ENCODE data around the gene SAMD4A. TPM values are rescaled to one million over a fixed set of nuclear protein-coding genes. Genes with fewer than 3 reads are reported as not detected.

Gene SAMD4A
- total and polyA plus RNA-seq, 2 of the 4 experiments (the other 2 are of a cell fraction) = 22.9 to 38.2 TPM

GRCh38 chr14:54591866-54592265 lies 24.9 kb downstream of the SAMD4A start:
- H2BK15ac ChIP-seq (ENCODE audit: low read depth, low read length) = no peak overlapping the region
- peaks cover 31% of the 10 kb centered on the region for H3K9me1 ChIP-seq (ENCODE audit: insufficient read depth, low read length)
- H3K4me1 ChIP-seq (ENCODE audit: control insufficient read depth, insufficient read depth, low read length) = peaks cover 14% of the 10 kb centered on the region
- H4K91ac ChIP-seq (ENCODE audit: insufficient read depth, low read depth, low read length) = no peak overlapping the region
- POLR2A ChIA-PET (ENCODE audit: unreplicated experiment) = interaction anchor here (0.6 kb wide), 1 partner anchor 8 kb away, joined by 3 read pairs; no protein-coding TSS in a partner anchor
- TF ChIP-seq MAFK (IDR thresholded peaks at IDR 0.05; ENCODE audit: low read depth, low read length) (no peak), MAZ (IDR thresholded peaks at IDR 0.05; ENCODE audit: borderline replicate concordance, low read depth, low read length) (peak; percentile 23; the same call in 1 of the 2 replicates), USF2 (IDR thresholded peaks at IDR 0.05; ENCODE audit: low read depth, low read length) (no peak), CEBPB (IDR thresholded peaks at IDR 0.05; ENCODE audit: low read depth, low read length) (no peak), RCOR1 (IDR thresholded peaks at IDR 0.05; ENCODE audit: insufficient replicate concordance, low read length) (no peak)
- H4K20me1 ChIP-seq (ENCODE audit: insufficient read depth, low read length) = peaks cover 53% of the 10 kb centered on the region
- peak overlapping the region; percentile 10; the same call in 1 of the 2 replicates for H2BK20ac ChIP-seq (ENCODE audit: low read depth, low read length)
- H3K56ac ChIP-seq (ENCODE audit: extremely low read depth, insufficient read depth, low read length) = no peak overlapping the region
- intact Hi-C loops (cut with micrococcal nuclease) = loop anchor here (2.0 kb wide), 1 partner anchor 15 kb away; no protein-coding TSS in a partner anchor
- peaks cover 11 to 69% of the 10 kb centered on the region in 2 experiments for H3K79me1 ChIP-seq (ENCODE audit: low read depth in 1 of 2, low read length in 2 of 2)
- peak overlapping the region; percentile 44 for H2AK9ac ChIP-seq (replicated peaks; ENCODE audit: low read depth, low read length, poor library complexity)
- H3K9ac ChIP-seq (ENCODE audit: low read depth, low read length) = no peak overlapping the region
- in situ Hi-C loops (cut with MboI; ENCODE audit: low sequenced_read_pairs) = no loop called here
- peak overlapping the region; percentile 54; the same call in 1 of the 2 replicates for H2AK5ac ChIP-seq (ENCODE audit: low read depth, low read length)
- no peaks in the 10 kb centered on the region for H3K9me3 ChIP-seq (ENCODE audit: control insufficient read depth, insufficient read depth, low read length)
- ATAC-seq (ENCODE audit: low read depth) (no peak; the same call in 1 of the 2 replicates), DNase-seq (no peak)
- no peaks in the 10 kb centered on the region; the same call in 1 of the 2 replicates for H3K36me3 ChIP-seq (ENCODE audit: control insufficient read depth, insufficient read depth, low read length)
- WGBS, 2 experiments (ENCODE audit: extremely low coverage in 2 of 2, insufficient read length in 1 of 2) = 70% methylated on average over 2 of the region's 4 CpGs; no CpG with 5 or more reads in 1 of the 2 experiments
- dilution Hi-C loops (cut with HindIII; ENCODE audit: low sequenced_read_pairs, unreplicated experiment) = no loop called here
- H2AFZ ChIP-seq (replicated peaks; ENCODE audit: low read length, poor library complexity) = no peak overlapping the region
- H2BK120ac ChIP-seq (ENCODE audit: low read depth, low read length) = no peak overlapping the region
- no peaks in the 10 kb centered on the region for H3K27me3 ChIP-seq (ENCODE audit: control insufficient read depth, insufficient read depth, low read length)
- no peak overlapping the region for H3K27ac ChIP-seq (ENCODE audit: insufficient read depth, low read length)
- peak overlapping the region; percentile 44 for H2BK5ac ChIP-seq (ENCODE audit: low read depth, low read length, poor library complexity, severe bottlenecking)
- H4K8ac ChIP-seq (ENCODE audit: low read depth in 2 of 2, low read length in 2 of 2) = 0 out of 4 replicates have a peak overlapping the region, but pooled peaks of 1 of the 2 experiments have one; percentile 45
- H3K23ac ChIP-seq (ENCODE audit: low read depth, low read length) = peak overlapping the region; percentile 86; the same call in 1 of the 2 replicates
- CTCF ChIA-PET = interaction anchor here (1.0 to 1.1 kb wide), 2 partner anchors 12 to 28 kb away, joined by 3 read pairs; no protein-coding TSS in a partner anchor
- H3K18ac ChIP-seq (ENCODE audit: low read depth, low read length) = 0 out of 2 replicates have a peak overlapping the region, but pooled peaks have one; percentile 33
- H3K4me3 ChIP-seq (ENCODE audit: insufficient read depth, low read depth, low read length) = no peak overlapping the region
- H4K5ac ChIP-seq (ENCODE audit: low read depth, low read length) = no peak overlapping the region
- BruUV-seq (replicated peaks) = no TSS peak
- 0 out of 2 replicates have a peak overlapping the region, but pooled peaks have one; percentile 2 for H3K4me2 ChIP-seq (ENCODE audit: low read depth, low read length)
- H3K14ac ChIP-seq (replicated peaks; ENCODE audit: low read depth, low read length) = peak overlapping the region; percentile 79
- H3K4ac ChIP-seq (ENCODE audit: low read depth, low read length) = peak overlapping the region; percentile 56
